HepG2 (cell line): ENCODE results near the gene LRPAP1. TPM values are rescaled to one million over a fixed set of nuclear protein-coding genes. Genes with fewer than 3 reads are reported as not detected.
A peak's percentile ranks its signal among the peaks of the same experiment; 100 is the strongest.

ENCODE experiments used
- AHR ChIP-seq: IDR thresholded peaks from 2 replicates; pipeline ENCODE4 v1.6.1; 2018; ENCODE audit warnings: missing genetic modification reagents, missing compliant biosample characterization
- CENPX ChIP-seq: sonication (generic); formaldehyde crosslinking; IDR thresholded peaks from 2 replicates; pipeline ENCODE4 v1.9.0; 2021; ENCODE audit warnings: mild to moderate bottlenecking, missing genetic modification reagents, moderate library complexity
- GZF1 ChIP-seq: sonication (generic); formaldehyde crosslinking; IDR thresholded peaks from 2 replicates; pipeline ENCODE4 v1.5.1; 2020; ENCODE audit warnings: mild to moderate bottlenecking, missing genetic modification reagents
- HOXA9 ChIP-seq: sonication (generic); formaldehyde crosslinking; IDR thresholded peaks from 2 replicates; pipeline ENCODE4 v1.8.1; 2022; ENCODE audit warnings: missing genetic modification reagents, mild to moderate bottlenecking, moderate library complexity, borderline replicate concordance
- MTA3 ChIP-seq: sonication (generic); formaldehyde crosslinking; IDR thresholded peaks from 2 replicates; pipeline ENCODE4 v1.4.0; 2020; ENCODE audit warnings: missing genetic modification reagents
- NRL ChIP-seq: sonication (generic); formaldehyde crosslinking; IDR thresholded peaks from 2 replicates; pipeline ENCODE4 v1.5.0; 2020; ENCODE audit warnings: missing genetic modification reagents, mild to moderate bottlenecking, moderate library complexity, borderline replicate concordance
- RAD21 ChIP-seq: fragments of 450-650 bp; formaldehyde crosslinking; IDR thresholded peaks from 2 replicates; pipeline ENCODE4 v1.5.0; 2020; ENCODE audit warnings: mild to moderate bottlenecking
- XRCC5 ChIP-seq: fragments of 200-400 bp; formaldehyde crosslinking; optimal IDR thresholded peaks from 2 replicates; pipeline ENCODE3; 2017; ENCODE audit warnings: mild to moderate bottlenecking, low read length
- ZC3H13 ChIP-seq: sonication (generic); formaldehyde crosslinking; IDR thresholded peaks from 2 replicates; pipeline ENCODE4 v1.8.1; 2023; ENCODE audit warnings: mild to moderate bottlenecking, missing genetic modification reagents, moderate library complexity
- ZFP1 ChIP-seq: IDR thresholded peaks from 2 replicates; pipeline ENCODE4 v1.6.1; 2016
- ZFP36L1 ChIP-seq: sonication (generic); formaldehyde crosslinking; IDR thresholded peaks from 2 replicates; pipeline ENCODE4 v1.8.0; 2022; ENCODE audit warnings: mild to moderate bottlenecking, missing genetic modification reagents, moderate library complexity
- ZFP37 ChIP-seq: sonication (generic); formaldehyde crosslinking; IDR thresholded peaks from 2 replicates; pipeline ENCODE4 v1.4.0; 2020; ENCODE audit warnings: missing genetic modification reagents, borderline replicate concordance
- ZFP91 ChIP-seq: sonication (generic); formaldehyde crosslinking; IDR thresholded peaks from 2 replicates; pipeline ENCODE4 v1.9.0; 2022; ENCODE audit warnings: missing genetic modification reagents, mild to moderate bottlenecking, borderline replicate concordance
- ZNF17 ChIP-seq: sonication (generic); formaldehyde crosslinking; IDR thresholded peaks from 2 replicates; pipeline ENCODE4 v1.5.0; 2020; ENCODE audit warnings: mild to moderate bottlenecking, missing genetic modification reagents
- ZNF20 ChIP-seq: sonication (generic); formaldehyde crosslinking; IDR thresholded peaks from 2 replicates; pipeline ENCODE4 v1.4.0; 2020; ENCODE audit warnings: mild to moderate bottlenecking, moderate library complexity, missing genetic modification reagents
- ZNF275 ChIP-seq: sonication (generic); formaldehyde crosslinking; IDR thresholded peaks from 2 replicates; pipeline ENCODE4 v1.8.0; 2022; ENCODE audit warnings: missing genetic modification reagents, mild to moderate bottlenecking, inconsistent platforms, borderline replicate concordance
- ZNF720 ChIP-seq: sonication (generic); formaldehyde crosslinking; IDR thresholded peaks from 2 replicates; pipeline ENCODE4 v1.4.0; 2020; ENCODE audit warnings: missing genetic modification reagents
- polyA plus RNA-seq, 8 experiments: library from polyadenylated mRNA; depleted of rRNA in 3 of 8; stranded (reverse) in 7 of 8; unstranded in 1 of 8; fragments of >200 nt; fragmentation: Illumina TruSeq in 4 of 8; extraction: Trizol in 4 of 8; gene quantifications; 2 replicates each; pipeline versions ENCODE4 v1.2.1 to v1.2.3, GENCODE V29; 2011 to 2016; ENCODE audit warnings: low read depth in 4 of 8, missing spikeins in 1 of 8, mixed read lengths in 1 of 8; ENCODE audit not compliant: insufficient read depth in 1 of 8
- total RNA-seq, 5 experiments: library from RNA; depleted of rRNA; stranded (reverse); fragments of >200 nt; fragmentation: Illumina TruSeq; extraction: Trizol; gene quantifications; 2 replicates each; pipeline ENCODE4 v1.2.3, GENCODE V29; 2016; ENCODE audit warnings: low read depth in 1 of 5
- TF ChIP-seq, protein P1 (sequence below): IDR thresholded peaks from 2 replicates; pipeline ENCODE4 v1.6.1; 2016; ENCODE audit warnings: mild to moderate bottlenecking
- TF ChIP-seq, protein P2 (sequence below): IDR thresholded peaks from 2 replicates; pipeline ENCODE4 v1.6.1; 2016; ENCODE audit warnings: missing biosample characterization, missing genetic modification reagents, low read depth
- TF ChIP-seq, protein P3 (sequence below): sonication (generic); formaldehyde crosslinking; conservative IDR thresholded peaks from 2 replicates; pipeline ENCODE4 v1.4.0; 2020; ENCODE audit warnings: missing genetic modification reagents
- TF ChIP-seq, protein P4 (sequence below): IDR thresholded peaks from 2 replicates; pipeline ENCODE4 v1.6.1; 2016; ENCODE audit warnings: mild to moderate bottlenecking, missing biosample characterization, missing genetic modification reagents

Gene LRPAP1
- total and polyA plus RNA-seq, 2 of the 13 experiments (the other 11 are each of a cell fraction or from before 2014, with no cell fraction given) = 153 to 191 TPM

GRCh38 chr4:3465698-3466671 is 66.2 kb downstream of the LRPAP1 start (continued):
- no peak for TF ChIP-seq ZNF720 (CRISPR knock-in tag)
- TF ChIP-seq RAD21 (CRISPR knock-in tag) = peak; percentile 55; the same call in 1 of the 2 replicates
- no peak for TF ChIP-seq ZNF20 (CRISPR knock-in tag)
- TF ChIP-seq, protein P1, sequence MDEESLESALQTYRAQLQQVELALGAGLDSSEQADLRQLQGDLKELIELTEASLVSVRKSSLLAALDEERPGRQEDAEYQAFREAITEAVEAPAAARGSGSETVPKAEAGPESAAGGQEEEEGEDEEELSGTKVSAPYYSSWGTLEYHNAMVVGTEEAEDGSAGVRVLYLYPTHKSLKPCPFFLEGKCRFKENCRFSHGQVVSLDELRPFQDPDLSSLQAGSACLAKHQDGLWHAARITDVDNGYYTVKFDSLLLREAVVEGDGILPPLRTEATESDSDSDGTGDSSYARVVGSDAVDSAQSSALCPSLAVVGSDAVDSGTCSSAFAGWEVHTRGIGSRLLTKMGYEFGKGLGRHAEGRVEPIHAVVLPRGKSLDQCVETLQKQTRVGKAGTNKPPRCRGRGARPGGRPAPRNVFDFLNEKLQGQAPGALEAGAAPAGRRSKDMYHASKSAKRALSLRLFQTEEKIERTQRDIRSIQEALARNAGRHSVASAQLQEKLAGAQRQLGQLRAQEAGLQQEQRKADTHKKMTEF (CRISPR knock-in tag) = no peak
- no peak for TF ChIP-seq CENPX (CRISPR knock-in tag)
- 0 out of 2 replicates have a peak, but pooled peaks have one; percentile 18 for TF ChIP-seq ZFP91 (CRISPR knock-in tag)
- no peak for TF ChIP-seq HOXA9 (CRISPR knock-in tag)
- TF ChIP-seq MTA3 (CRISPR knock-in tag) = no peak
- TF ChIP-seq, protein P2, sequence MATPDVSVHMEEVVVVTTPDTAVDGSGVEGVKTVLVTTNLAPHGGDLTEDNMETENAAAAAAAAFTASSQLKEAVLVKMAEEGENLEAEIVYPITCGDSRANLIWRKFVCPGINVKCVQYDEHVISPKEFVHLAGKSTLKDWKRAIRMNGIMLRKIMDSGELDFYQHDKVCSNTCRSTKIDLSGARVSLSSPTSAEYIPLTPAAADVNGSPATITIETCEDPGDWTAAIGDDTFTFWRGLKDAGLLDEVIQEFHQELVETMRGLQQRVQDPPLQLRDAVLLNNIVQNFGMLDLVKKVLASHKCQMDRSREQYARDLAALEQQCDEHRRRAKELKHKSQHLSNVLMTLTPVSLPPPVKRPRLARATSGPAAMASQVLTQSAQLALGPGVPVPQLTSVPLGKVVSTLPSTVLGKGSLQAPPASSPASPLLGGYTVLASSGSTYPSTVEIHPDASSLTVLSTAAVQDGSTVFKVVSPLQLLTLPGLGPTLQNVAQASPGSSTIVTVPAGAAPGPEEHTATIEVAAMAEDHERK (CRISPR knock-in tag) = no peak
- TF ChIP-seq ZFP1 (CRISPR knock-in tag) = no peak
- TF ChIP-seq AHR (CRISPR knock-in tag) = no peak
- TF ChIP-seq, protein P3, sequence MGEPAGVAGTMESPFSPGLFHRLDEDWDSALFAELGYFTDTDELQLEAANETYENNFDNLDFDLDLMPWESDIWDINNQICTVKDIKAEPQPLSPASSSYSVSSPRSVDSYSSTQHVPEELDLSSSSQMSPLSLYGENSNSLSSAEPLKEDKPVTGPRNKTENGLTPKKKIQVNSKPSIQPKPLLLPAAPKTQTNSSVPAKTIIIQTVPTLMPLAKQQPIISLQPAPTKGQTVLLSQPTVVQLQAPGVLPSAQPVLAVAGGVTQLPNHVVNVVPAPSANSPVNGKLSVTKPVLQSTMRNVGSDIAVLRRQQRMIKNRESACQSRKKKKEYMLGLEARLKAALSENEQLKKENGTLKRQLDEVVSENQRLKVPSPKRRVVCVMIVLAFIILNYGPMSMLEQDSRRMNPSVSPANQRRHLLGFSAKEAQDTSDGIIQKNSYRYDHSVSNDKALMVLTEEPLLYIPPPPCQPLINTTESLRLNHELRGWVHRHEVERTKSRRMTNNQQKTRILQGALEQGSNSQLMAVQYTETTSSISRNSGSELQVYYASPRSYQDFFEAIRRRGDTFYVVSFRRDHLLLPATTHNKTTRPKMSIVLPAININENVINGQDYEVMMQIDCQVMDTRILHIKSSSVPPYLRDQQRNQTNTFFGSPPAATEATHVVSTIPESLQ = no peak
- no peak for TF ChIP-seq ZFP36L1 (CRISPR knock-in tag)
- TF ChIP-seq ZNF275 (CRISPR knock-in tag) = no peak
- TF ChIP-seq NRL = no peak
- TF ChIP-seq GZF1 (CRISPR knock-in tag) = no peak
- TF ChIP-seq ZFP37 = no peak
- TF ChIP-seq ZNF17 (CRISPR knock-in tag) = peak; percentile 72; the same call in 1 of the 2 replicates
- peak; percentile 66 for TF ChIP-seq XRCC5
- TF ChIP-seq ZC3H13 = no peak
- TF ChIP-seq, protein P4, sequence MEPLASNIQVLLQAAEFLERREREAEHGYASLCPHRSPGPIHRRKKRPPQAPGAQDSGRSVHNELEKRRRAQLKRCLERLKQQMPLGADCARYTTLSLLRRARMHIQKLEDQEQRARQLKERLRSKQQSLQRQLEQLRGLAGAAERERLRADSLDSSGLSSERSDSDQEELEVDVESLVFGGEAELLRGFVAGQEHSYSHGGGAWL = no peak
